ENCODE measurements around the gene FGGY. TPM values are rescaled to one million over a fixed set of nuclear protein-coding genes. Genes with fewer than 3 reads are reported as not detected.

FGGY gene
- total and polyA plus RNA-seq, 8 donors = 6.2 to 27.0 (median 16.0) TPM

- intact Hi-C loops (cut with DNase I) = no loop called here
- no peak for DNase-seq
Observed at GRCh38 chr1:59391212-59392179, 94.6 kb downstream of the FGGY start.

DNA sequence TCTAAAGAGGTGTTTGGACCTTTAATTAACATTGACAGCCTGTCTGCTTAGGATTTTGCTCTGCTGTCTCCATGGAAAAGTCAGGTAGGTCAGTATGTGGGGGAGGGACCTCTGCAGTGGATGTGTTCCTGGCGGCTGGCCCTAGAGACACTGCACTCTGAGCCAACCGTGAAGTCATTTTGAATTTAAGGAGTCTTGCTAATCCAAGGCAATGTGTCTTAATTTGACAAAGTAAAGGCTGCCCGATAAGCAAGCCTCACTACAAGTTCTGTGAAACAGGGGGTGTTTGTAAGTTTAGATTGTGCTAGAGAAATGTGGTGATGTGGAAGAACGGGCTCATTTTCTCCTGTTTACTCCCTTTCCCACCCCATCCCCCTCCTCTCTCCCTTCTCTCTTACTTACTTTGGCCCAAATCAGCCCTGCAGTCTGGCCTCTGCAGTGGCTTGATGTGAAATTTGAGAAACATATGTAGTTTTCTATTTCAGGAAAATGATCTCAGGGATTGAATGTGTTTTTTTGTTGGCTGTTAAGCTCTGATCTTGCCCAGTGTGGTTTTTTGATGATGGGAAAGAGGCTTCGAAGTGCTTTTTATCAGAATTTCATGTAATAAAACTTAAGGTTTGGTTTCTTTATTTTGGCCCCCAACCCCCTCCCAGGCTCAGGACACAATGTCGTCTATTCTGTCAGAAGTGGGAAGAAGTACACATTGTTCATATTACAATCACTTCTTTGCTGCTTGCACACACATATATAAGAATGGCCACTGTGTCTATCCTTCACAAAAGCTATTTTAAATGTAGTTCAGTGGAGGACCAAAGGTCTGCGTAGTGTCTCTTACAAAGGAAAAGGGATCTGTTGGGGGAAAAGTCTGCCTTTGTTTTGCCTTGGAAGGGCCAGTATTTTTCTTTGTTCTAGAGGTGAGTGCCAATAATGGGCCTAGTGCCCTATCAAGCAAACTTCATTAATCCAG is 96.6 kb downstream of the FGGY start:
- DNase-seq (peak in 4 of 6 donors; percentile 61 to 75 (median 72)), ATAC-seq (peak; percentile 92 to 97 (median 94)), FAIRE-seq (no peak)
- no peak for TF ChIP-seq CTCF (IDR thresholded peaks at IDR 0.05)
- WGBS, 2 donors = 23 to 45% methylated on average over 7 of the region's 7 CpGs
- Histone ChIP-seq H3K27ac (peak overlapping the region; percentile 56 to 86 (median 78)), H3K27me3 (no peaks in the 10 kb centered on the region), H3K36me3 (no peaks in the 10 kb centered on the region), H3K9me3 (no peaks in the 10 kb centered on the region), H3K4me3 (peak overlapping the region in 1 of 4 donors; percentile 0), H3K4me1 (peaks cover 0 to 20% (median 5%) of the 10 kb centered on the region in 3 donors)
- intact Hi-C loops (cut with DNase I) = no loop called here

More at GRCh38 chr1:59391212-59392179, 94.6 kb downstream of the FGGY start:
- FAIRE-seq = no peak
- no peak for TF ChIP-seq CTCF (IDR thresholded peaks at IDR 0.05)
- Histone ChIP-seq H3K27ac (peak overlapping the region in 1 of 4 donors; percentile 84), H3K36me3 (no peaks in the 10 kb centered on the region), H3K27me3 (no peaks in the 10 kb centered on the region), H3K9me3 (no peaks in the 10 kb centered on the region), H3K4me3 (no peak overlapping the region), H3K4me1 (peaks cover 0 to 20% (median 5%) of the 10 kb centered on the region in 3 donors)
- no peak for ATAC-seq
- 76 to 80% methylated on average over 7 of the region's 7 CpGs for WGBS, 2 donors

DNA sequence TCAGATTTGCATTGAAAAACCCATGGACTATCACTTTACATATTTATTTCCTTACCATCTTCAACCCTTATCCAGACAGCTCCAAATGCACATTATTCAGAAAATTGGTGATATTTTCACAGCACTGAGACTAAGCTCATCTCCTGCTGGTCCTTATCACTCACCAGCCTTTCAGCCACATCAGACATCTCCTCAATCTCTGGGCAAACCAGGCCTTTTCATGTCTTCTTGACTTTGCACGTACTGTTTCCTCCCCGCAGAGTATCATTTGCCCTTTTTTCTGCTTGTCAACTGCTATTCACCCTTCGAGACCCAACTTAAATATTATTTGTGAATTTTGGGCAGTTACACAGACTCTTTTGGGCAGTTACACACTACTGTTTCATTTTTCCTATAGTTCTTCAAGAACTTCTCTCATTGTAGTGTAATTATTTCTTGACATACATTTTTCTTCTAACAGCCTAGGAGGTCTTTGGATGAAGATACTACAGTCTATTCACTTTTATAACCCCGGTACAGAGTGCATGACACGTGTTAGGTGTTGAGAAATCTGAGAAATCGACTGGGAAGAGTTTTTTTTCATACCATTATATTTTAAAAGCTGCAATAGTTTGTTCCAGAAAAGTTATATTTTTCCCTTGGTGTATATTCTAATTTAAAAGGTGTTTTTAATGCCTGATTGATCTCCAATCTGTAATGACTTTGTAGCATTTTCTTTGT is 98.0 kb downstream of the FGGY start:
- WGBS, 2 donors = 84 to 87% methylated on average over 6 of the region's 6 CpGs
- no peak for TF ChIP-seq CTCF (IDR thresholded peaks at IDR 0.05)
- no peaks in the 10 kb centered on the region for H3K9me3 ChIP-seq
- peak overlapping the region in 2 of 4 donors; percentile 72 to 84 for H3K27ac ChIP-seq
- peaks cover 0 to 20% (median 5%) of the 10 kb centered on the region in 3 donors for H3K4me1 ChIP-seq
- H3K36me3 ChIP-seq = no peaks in the 10 kb centered on the region
- ATAC-seq = no peak
- H3K4me3 ChIP-seq = no peak overlapping the region
- DNase-seq = no peak
- no peak for FAIRE-seq
- H3K27me3 ChIP-seq = no peaks in the 10 kb centered on the region
- intact Hi-C loops (cut with DNase I) = no loop called here

- no peaks in the 10 kb centered on the region for H3K9me3 ChIP-seq
- 94 to 96% methylated on average over 1 of the region's 1 CpG for WGBS, 2 donors
- no peak for DNase-seq
- no peak overlapping the region for H3K27ac ChIP-seq
- H3K4me1 ChIP-seq = peaks cover 0 to 20% (median 5%) of the 10 kb centered on the region in 3 donors
- no peak for TF ChIP-seq CTCF (IDR thresholded peaks at IDR 0.05)
- ATAC-seq = no peak
- H3K4me3 ChIP-seq = no peak overlapping the region
- H3K27me3 ChIP-seq = no peaks in the 10 kb centered on the region
- intact Hi-C loops (cut with DNase I) = no loop called here
- H3K36me3 ChIP-seq = no peaks in the 10 kb centered on the region
- FAIRE-seq = no peak
Observed at GRCh38 chr1:59396387-59396786, 99.5 kb downstream of the FGGY start.
